PC-3 (cell line): ENCODE results near the gene ARHGEF28.

Experiments
- CTCF ChIP-seq: fragments of 300-600 bp; sonication (generic); conservative IDR thresholded peaks from 2 replicates; pipeline ENCODE4 v1.5.1; 2017; ENCODE audit warnings: antibody characterized with exemption, low read depth, mild to moderate bottlenecking, low read length
- EZH2phosphoT487 ChIP-seq: fragments of 300-600 bp; sonication (generic); IDR thresholded peaks from 2 replicates; pipeline ENCODE4 v1.6.1; 2018; ENCODE audit warnings: mild to moderate bottlenecking, antibody characterized with exemption, low read length, borderline replicate concordance

- TF ChIP-seq CTCF: no peak
- TF ChIP-seq EZH2phosphoT487: no peak
These were observed 227.1 kb downstream of the ARHGEF28 start for GRCh38 chr5:73853091-73853490.
